ENCODE measurements around the gene FAT1. TPM values are rescaled to one million over a fixed set of nuclear protein-coding genes. Genes with fewer than 3 reads are reported as not detected.

FAT1 gene
- total RNA-seq, 2 donors from 2014 or later, result not detected

DNA sequence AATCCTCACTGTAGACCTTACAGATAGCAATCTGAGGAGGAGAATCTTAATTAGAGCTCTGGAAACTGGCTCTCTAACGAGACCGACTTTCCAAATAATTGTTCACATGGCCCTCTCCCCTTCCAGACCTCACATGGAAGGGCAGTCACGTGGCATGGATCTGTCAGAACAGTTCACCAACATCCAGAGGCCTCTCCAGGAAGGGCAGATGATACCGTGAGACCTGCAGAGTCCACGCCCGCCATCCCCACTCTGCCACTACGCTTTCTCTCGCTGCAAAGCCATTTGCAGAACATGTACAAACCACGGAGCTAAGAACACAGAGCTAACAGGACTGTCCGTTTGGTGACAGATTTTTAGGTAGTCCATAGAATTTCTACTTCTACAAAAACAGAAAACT, 20.7 kb downstream of the FAT1 start:
- Mint-ChIP-seq H3K36me3 (ENCODE audit: low read depth) (no peaks in the 10 kb centered on the region), H3K27ac (no peak overlapping the region), H3K4me3 (no peak overlapping the region), H3K9me3 (peaks cover 10% of the 10 kb centered on the region), H3K27me3 (no peaks in the 10 kb centered on the region), H3K4me1 (no peaks in the 10 kb centered on the region)
- no peak for ATAC-seq (replicated peaks)

DNA sequence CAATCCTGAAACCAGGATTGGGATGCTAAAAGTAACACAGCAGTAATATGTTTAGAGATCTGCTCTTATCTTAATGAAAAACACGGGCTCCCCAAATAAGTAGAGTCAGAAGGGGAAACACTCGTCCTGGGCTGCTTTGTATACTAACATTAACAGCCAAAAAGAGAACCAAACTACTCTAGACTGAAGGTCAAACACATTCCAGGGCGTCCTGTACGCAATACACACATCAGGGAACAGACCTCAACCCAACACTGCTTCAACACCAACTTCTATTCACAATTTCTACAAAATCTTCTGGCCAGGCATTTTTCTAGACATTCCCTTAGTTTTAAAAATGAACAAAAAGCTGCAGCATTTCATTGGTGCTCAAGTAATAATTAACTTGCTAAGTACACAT, 21.4 kb downstream of the FAT1 start:
- ATAC-seq (replicated peaks), result no peak
- Mint-ChIP-seq H3K4me3 (no peak overlapping the region), H3K4me1 (no peaks in the 10 kb centered on the region), H3K9me3 (peaks cover 13% of the 10 kb centered on the region), H3K27ac (no peak overlapping the region), H3K27me3 (no peaks in the 10 kb centered on the region), H3K36me3 (ENCODE audit: low read depth) (no peaks in the 10 kb centered on the region)

DNA sequence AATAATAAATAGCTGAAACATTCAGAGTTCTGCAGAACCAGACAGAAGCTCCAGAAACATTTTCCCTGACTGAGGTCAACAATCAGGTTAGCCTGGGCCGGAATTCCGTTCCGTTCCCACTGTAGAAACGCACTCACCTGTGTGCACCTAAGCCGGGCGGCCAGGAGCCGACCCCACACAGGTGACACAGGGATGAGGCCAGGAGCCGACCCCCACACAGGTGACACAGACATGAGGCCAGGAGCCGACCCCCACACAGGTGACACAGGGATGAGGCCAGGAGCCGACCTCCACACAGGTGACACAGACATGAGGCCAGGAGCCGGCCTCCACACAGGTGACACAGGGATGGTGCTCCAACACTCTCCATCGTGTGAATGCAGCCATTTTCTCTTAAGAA, 21.9 kb downstream of the FAT1 start:
- no peak overlapping the region for H3K4me3 Mint-ChIP-seq
- H3K9me3 Mint-ChIP-seq, result peaks cover 10% of the 10 kb centered on the region
- ATAC-seq (replicated peaks), result no peak
- H3K27ac Mint-ChIP-seq, result no peak overlapping the region
- H3K36me3 Mint-ChIP-seq (ENCODE audit: low read depth), result no peaks in the 10 kb centered on the region
- no peaks in the 10 kb centered on the region for H3K4me1 Mint-ChIP-seq
- H3K27me3 Mint-ChIP-seq, result no peaks in the 10 kb centered on the region

DNA sequence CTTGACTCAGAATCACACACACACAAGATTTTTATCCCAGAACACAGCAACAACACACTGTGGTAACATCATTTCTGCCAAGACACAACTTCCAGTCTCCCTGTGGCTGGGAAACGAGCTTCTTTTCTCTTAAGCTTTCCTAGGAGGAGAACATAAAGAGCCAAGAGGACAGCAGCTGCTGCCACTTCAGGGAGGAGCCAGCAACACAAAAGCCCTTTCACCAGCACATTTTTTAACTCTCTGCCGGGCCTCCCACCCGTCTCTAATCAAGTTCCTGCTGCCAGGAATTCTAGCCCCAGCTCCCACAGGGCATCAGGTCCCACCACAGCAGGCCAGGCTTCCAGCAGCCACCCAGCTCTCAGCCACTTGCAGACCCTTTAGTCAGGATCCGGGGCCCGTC, 22.4 kb downstream of the FAT1 start:
- peaks cover 11% of the 10 kb centered on the region for H3K9me3 Mint-ChIP-seq
- no peak for ATAC-seq (replicated peaks)
- no peak overlapping the region for H3K4me3 Mint-ChIP-seq
- no peaks in the 10 kb centered on the region for H3K27me3 Mint-ChIP-seq
- no peaks in the 10 kb centered on the region for H3K36me3 Mint-ChIP-seq (ENCODE audit: low read depth)
- no peak overlapping the region for H3K27ac Mint-ChIP-seq
- no peaks in the 10 kb centered on the region for H3K4me1 Mint-ChIP-seq

DNA sequence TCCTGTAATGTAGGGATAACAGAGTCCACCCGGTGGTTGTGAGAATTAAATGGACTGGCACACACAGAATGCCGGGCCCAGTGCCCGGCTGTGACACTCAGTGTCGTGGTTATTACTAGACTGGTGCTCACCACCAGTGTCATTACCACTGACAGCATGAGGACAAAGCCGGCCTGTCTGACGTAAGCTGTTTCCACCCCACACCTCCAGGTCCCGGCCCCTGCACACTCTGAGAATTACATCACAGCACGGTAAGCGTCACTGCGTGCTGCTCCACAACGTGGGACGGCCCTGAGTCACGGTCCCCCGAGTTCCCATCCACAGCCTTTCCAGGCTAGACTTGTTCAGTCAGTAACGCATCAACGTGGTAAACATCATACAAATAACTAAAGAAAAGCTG, 22.9 kb downstream of the FAT1 start:
- H3K9me3 Mint-ChIP-seq, result peaks cover 15% of the 10 kb centered on the region
- no peak overlapping the region for H3K27ac Mint-ChIP-seq
- no peak for ATAC-seq (replicated peaks)
- H3K4me3 Mint-ChIP-seq, result no peak overlapping the region
- H3K4me1 Mint-ChIP-seq, result no peaks in the 10 kb centered on the region
- H3K27me3 Mint-ChIP-seq, result no peaks in the 10 kb centered on the region
- H3K36me3 Mint-ChIP-seq (ENCODE audit: low read depth), result no peaks in the 10 kb centered on the region

DNA sequence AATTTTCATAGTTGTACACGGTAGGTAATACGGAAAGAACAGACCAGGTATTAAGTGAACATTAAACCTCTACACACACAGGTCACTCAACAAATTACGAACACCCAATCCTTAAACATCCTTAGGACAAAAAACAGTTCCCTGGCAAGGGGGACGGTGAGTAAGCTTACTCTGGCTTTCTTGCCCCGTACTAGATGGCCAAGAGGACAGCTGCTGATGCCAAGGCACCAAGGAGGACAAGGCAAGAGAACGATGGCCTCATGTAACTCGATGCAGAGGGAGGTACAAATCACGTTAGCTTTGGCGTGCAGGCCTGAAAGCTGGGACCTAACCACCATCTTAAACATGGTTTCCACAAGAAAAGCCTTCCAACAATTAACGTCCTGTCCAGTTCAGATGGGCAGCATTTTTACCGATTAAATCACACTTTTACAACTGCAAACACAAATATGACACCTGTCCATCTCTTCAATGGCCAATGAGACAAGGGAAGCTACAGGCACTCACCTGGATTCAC, 23.7 kb downstream of the FAT1 start:
- H3K27me3 Mint-ChIP-seq, result no peaks in the 10 kb centered on the region
- no peak for ATAC-seq (replicated peaks)
- no peaks in the 10 kb centered on the region for H3K4me1 Mint-ChIP-seq
- no peaks in the 10 kb centered on the region for H3K36me3 Mint-ChIP-seq (ENCODE audit: low read depth)
- no peak overlapping the region for H3K4me3 Mint-ChIP-seq
- H3K9me3 Mint-ChIP-seq, result peaks cover 15% of the 10 kb centered on the region
- no peak overlapping the region for H3K27ac Mint-ChIP-seq

DNA sequence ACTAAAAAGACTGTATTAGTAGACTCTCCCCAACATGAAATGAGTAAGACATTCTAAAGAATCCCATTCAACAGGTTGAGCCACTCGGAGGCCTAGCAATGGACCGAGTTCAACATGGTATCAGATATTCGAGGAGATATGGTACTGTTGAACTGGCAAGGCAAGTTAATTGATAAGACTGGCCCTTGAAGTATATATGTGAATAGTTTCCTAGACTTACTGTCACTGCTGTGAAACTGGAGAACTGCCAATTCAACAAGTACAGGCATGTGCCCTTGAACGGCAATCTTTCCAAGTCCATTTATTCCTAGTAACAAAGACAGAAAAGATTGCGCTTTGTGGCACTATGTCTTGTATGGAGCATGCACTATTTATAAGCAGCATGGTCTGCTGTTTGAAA, 24.4 kb downstream of the FAT1 start:
- Mint-ChIP-seq H3K4me3 (no peak overlapping the region), H3K36me3 (ENCODE audit: low read depth) (no peaks in the 10 kb centered on the region), H3K4me1 (no peaks in the 10 kb centered on the region), H3K27me3 (no peaks in the 10 kb centered on the region), H3K9me3 (peaks cover 15% of the 10 kb centered on the region), H3K27ac (no peak overlapping the region)
- no peak for ATAC-seq (replicated peaks)

DNA sequence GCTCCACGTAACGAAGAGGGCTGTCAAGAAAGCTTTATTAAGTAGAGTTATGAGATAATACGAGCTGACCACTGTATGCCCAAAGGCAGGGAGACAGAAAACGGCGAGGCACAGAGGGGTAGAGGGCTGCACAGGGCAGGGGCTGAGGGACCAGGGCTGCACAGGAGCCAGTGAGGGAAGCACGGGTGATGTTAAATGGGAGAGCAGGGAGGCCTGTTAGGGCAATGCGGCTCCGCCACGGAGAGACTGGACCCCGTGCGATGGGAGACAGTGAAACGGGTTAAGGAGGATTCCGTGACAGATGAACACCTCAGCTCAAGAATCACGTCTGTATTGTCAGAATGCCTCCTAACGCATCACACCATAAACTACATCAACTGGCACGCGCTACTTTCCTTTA, 25.1 kb downstream of the FAT1 start:
- Mint-ChIP-seq H3K4me1 (no peaks in the 10 kb centered on the region), H3K9me3 (peaks cover 20% of the 10 kb centered on the region), H3K36me3 (ENCODE audit: low read depth) (no peaks in the 10 kb centered on the region), H3K27ac (no peak overlapping the region), H3K27me3 (peaks cover 5% of the 10 kb centered on the region), H3K4me3 (no peak overlapping the region)
- no peak for ATAC-seq (replicated peaks)

DNA sequence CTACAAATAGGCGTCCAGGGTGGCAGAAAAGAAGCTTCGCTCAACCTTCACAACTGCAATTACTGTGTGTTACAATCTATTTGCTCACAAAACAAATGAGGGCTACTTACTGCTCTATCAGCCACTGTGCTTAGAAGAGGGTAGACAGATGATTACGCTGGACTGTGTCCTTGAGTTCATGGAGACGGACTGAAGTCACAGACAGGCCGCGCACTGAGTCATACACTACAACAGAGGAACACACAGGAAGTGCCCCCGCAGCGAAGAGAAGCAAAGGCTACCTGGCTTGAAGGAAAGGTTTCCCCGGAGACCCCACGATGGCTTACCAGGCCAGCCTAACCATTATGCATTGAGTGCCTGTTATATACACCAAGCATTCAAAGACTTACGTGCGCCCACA, 25.6 kb downstream of the FAT1 start:
- H3K9me3 Mint-ChIP-seq, result peaks cover 20% of the 10 kb centered on the region
- no peak overlapping the region for H3K27ac Mint-ChIP-seq
- H3K27me3 Mint-ChIP-seq, result peaks cover 5% of the 10 kb centered on the region
- no peaks in the 10 kb centered on the region for H3K36me3 Mint-ChIP-seq (ENCODE audit: low read depth)
- no peaks in the 10 kb centered on the region for H3K4me1 Mint-ChIP-seq
- ATAC-seq (replicated peaks), result no peak
- H3K4me3 Mint-ChIP-seq, result no peak overlapping the region

DNA sequence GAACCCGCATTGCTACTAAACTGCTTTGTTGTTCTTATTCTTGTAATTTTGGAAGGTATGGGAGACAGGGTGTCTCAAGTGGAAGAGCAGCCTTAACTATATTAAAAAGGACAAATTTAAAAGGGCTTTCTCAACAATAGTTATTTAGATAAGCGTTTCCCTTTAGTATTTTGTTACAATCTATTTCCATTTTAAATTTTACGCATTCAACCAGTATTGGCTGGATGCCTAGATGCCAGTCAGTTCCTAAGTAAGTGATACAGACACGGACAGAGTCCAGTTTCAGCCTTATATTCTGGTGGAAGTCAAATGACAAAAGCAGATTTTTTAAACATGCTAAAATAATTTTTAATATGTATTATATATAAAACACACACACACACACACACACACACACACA, 28.3 kb downstream of the FAT1 start:
- no peak for ATAC-seq (replicated peaks)
- Mint-ChIP-seq H3K4me3 (no peak overlapping the region), H3K36me3 (ENCODE audit: low read depth) (no peaks in the 10 kb centered on the region), H3K9me3 (peaks cover 24% of the 10 kb centered on the region), H3K27me3 (peaks cover 8% of the 10 kb centered on the region), H3K27ac (no peak overlapping the region), H3K4me1 (no peaks in the 10 kb centered on the region)

DNA sequence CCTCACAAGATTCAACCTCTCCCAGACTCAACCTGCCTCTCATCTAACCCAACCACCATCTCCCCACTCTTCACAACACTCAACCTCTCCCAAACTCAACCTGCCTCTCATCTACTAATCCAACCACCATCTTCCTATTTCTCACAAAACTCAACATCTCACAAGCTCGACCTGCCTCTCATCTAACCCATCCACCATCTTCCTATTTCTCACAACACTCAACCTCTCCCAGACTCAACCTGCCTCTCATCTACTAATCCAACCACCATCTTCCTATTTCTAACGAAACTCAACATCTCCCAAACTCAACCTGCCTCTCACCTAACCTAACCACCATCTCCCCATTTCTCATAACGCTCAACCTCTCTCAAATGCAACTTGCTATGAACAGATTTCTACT, 29.8 kb downstream of the FAT1 start:
- no peak for ATAC-seq (replicated peaks)
- H3K36me3 Mint-ChIP-seq (ENCODE audit: low read depth), result no peaks in the 10 kb centered on the region
- peaks cover 11% of the 10 kb centered on the region for H3K27me3 Mint-ChIP-seq
- no peak overlapping the region for H3K27ac Mint-ChIP-seq
- H3K4me3 Mint-ChIP-seq, result no peak overlapping the region
- H3K9me3 Mint-ChIP-seq, result peaks cover 24% of the 10 kb centered on the region
- H3K4me1 Mint-ChIP-seq, result no peaks in the 10 kb centered on the region

DNA sequence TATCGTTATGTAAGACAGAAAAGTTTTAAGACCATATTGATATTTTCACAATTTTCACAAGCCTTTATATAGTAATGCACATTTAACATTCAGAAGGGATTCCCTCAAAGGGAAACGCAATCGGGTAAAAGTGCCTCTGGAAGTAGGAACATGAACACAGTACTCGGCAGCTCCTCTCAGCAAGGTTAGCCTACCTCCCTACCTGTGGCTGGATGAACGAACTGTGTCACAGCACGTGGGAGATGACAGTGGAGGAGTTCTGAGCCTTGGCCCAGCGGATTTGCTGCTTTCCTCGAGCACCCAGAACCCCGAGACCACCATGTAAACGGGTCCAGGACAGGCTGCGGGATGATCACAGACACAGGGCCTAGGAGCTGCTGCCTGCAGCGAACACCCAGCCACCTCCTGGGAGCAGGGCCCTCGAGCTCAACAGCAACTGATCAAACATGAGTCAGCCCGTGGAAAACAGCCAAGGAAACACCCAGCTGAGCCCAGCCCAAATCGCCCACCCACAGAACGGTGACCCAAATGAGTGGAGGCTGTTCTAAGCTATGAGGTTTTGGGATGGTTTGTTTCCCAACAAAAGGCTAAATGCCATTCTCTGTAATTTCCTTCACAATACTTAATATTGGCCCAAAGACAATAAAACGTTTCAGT, 30.4 kb downstream of the FAT1 start:
- H3K27ac Mint-ChIP-seq, result no peak overlapping the region
- peaks cover 22% of the 10 kb centered on the region for H3K9me3 Mint-ChIP-seq
- H3K4me1 Mint-ChIP-seq, result no peaks in the 10 kb centered on the region
- peaks cover 15% of the 10 kb centered on the region for H3K27me3 Mint-ChIP-seq
- no peak for ATAC-seq (replicated peaks)
- no peaks in the 10 kb centered on the region for H3K36me3 Mint-ChIP-seq (ENCODE audit: low read depth)
- no peak overlapping the region for H3K4me3 Mint-ChIP-seq

DNA sequence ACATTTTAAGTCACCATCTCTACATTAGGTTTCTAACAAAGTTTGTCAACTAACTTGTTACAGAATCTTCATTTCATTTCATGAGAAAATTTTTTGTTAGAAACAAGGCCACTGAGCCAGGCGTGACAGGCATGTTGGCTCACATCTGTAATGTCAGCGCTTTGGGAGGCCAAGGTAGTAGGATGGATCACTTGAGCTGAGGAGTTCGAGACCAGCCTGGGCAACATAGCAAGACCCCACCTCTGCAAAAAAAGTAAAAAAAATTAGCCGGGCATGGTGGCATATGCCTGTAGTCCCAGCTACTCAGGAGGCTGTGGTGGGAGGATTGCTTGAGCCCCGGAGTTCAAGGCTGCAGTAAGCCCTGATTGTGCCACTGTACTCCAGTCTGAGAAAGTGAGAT, 32.3 kb downstream of the FAT1 start:
- ATAC-seq (replicated peaks), result no peak
- H3K4me3 Mint-ChIP-seq, result no peak overlapping the region

DNA sequence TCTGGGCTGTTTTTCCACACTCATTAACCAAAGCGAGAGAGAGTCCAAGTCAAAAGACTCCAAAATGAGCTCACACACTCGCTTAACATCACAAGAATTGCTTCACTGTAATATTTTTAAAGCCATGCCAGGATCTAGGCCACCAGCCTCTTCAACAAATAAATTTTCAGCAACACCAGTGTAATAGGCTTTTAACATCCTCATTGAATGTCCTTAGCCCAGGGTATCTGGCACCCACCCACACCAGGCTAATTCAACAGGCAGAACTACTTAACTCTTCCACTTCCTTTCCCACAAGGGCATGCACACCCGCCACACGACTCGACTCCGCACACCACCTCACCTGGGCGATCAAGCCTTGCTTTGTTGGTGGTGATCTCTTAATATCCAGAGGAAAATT, 34.2 kb downstream of the FAT1 start:
- peaks cover 15% of the 10 kb centered on the region for H3K27me3 Mint-ChIP-seq
- H3K27ac Mint-ChIP-seq, result no peak overlapping the region
- H3K4me3 Mint-ChIP-seq, result no peak overlapping the region
- ATAC-seq (replicated peaks), result no peak
- H3K9me3 Mint-ChIP-seq, result peaks cover 10% of the 10 kb centered on the region
- H3K4me1 Mint-ChIP-seq, result no peaks in the 10 kb centered on the region
- H3K36me3 Mint-ChIP-seq (ENCODE audit: low read depth), result no peaks in the 10 kb centered on the region

More for the DNA sequence above, 32.3 kb downstream of the FAT1 start:
- H3K27ac Mint-ChIP-seq, result no peak overlapping the region
- H3K9me3 Mint-ChIP-seq, result peaks cover 14% of the 10 kb centered on the region
- peaks cover 15% of the 10 kb centered on the region for H3K27me3 Mint-ChIP-seq
- no peaks in the 10 kb centered on the region for H3K36me3 Mint-ChIP-seq (ENCODE audit: low read depth)
- no peaks in the 10 kb centered on the region for H3K4me1 Mint-ChIP-seq

DNA sequence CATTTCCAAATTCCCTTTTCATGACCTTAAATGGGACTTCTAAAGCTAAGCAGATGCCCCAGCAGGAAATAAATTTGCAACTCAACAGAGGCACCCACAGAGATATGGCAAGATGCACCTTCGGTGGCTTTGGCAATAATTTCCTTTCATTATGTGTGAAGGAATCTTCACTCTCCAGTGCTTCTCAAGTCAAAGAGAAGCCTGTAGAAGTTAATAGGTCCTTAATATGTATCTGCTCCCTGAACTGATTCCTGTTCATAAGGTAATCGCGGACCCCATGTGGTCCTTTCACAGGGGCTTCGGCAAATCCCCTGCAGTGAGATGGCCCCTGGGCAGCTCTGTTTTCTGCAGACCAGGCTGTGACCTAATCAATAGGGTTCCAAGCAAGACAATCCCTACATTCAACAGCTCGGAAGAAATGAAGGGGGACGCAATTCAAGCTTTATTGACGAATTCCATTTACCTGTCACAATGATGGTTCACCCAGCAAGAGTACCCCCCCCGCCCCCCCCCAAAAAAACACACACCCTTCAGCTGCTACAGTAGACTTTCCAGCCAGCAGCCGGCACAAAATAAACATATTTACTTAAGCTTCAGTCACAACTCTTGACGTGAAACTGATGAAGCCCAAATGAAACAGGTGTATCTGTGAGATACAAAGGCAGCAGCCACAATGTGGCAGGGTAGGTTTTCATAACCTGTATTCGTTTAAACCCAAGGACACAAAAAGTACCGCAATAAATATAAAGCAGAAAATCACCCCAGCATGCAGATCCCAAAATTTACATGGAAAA, 35.3 kb downstream of the FAT1 start:
- H3K27ac Mint-ChIP-seq, result no peak overlapping the region
- peaks cover 10% of the 10 kb centered on the region for H3K27me3 Mint-ChIP-seq
- peaks cover 9% of the 10 kb centered on the region for H3K9me3 Mint-ChIP-seq
- ATAC-seq (replicated peaks), result no peak
- no peak overlapping the region for H3K4me3 Mint-ChIP-seq
- H3K36me3 Mint-ChIP-seq (ENCODE audit: low read depth), result no peaks in the 10 kb centered on the region
- H3K4me1 Mint-ChIP-seq, result no peaks in the 10 kb centered on the region
